Right lobe of liver (tissue), 4 donors: ENCODE data around the gene DUSP18.

ENCODE experiments used
- CTCF ChIP-seq, 4 donors: fragments of 200-600 bp in 3 of 4; fragments of 450-650 bp in 1 of 4; IDR thresholded peaks; one replicate each; pipeline versions ENCODE4 v1.5.1 to v1.8.0; 2016 to 2022; ENCODE audit warnings: antibody characterized with exemption in 4 of 4, mild to moderate bottlenecking in 2 of 4
- POLR2A ChIP-seq: fragments of 450-650 bp; IDR thresholded peaks from one replicate; pipeline ENCODE4 v1.6.1; 2017; ENCODE audit warnings: antibody characterized with exemption, mild to moderate bottlenecking
- donor health status: DM: no; HTN: no; CAD: no.
- donor health status: DM: no; HTN: no; CAD: no.
- donor health status: DM: no; HTN: yes; CAD: no.

- TF ChIP-seq POLR2A (no peak), CTCF (IDR thresholded peaks at IDR 0.05) (no peak)
These were observed 30.0 kb downstream of the DUSP18 start for GRCh38 chr22:30637701-30638114.
